ACC112 (cell line): ENCODE data around the gene RSAD2.

Experiments
- H2AFZ ChIP-seq: fragments of 200-600 bp; sonication (generic); one replicate; pipeline ENCODE4 v1.6.0; 2017; ENCODE audit warnings: antibody characterized with exemption, low read length; ENCODE audit not compliant: unreplicated experiment
- H3K27ac ChIP-seq: fragments of 200-600 bp; sonication (generic); 2 replicates; pipeline ENCODE4 v1.5.1; 2014; ENCODE audit warnings: low read depth, mild to moderate bottlenecking, antibody characterized with exemption, low read length, moderate library complexity
- H3K27me3 ChIP-seq: fragments of 200-600 bp; sonication (generic); 2 replicates; pipeline ENCODE4 v1.6.1; 2014; ENCODE audit warnings: mild to moderate bottlenecking, antibody characterized with exemption, low read length, moderate library complexity, mixed read lengths; ENCODE audit not compliant: insufficient read depth
- H3K36me3 ChIP-seq: fragments of 200-600 bp; sonication (generic); 2 replicates; pipeline ENCODE4 v1.6.1; 2016; ENCODE audit warnings: mild to moderate bottlenecking, antibody characterized with exemption, low read length, moderate library complexity, mixed read lengths; ENCODE audit not compliant: insufficient read depth
- H3K4me1 ChIP-seq: fragments of 200-600 bp; sonication (generic); one replicate; pipeline ENCODE4 v1.6.1; 2016; ENCODE audit warnings: low read length, mixed read lengths; ENCODE audit not compliant: insufficient read depth, unreplicated experiment, control insufficient read depth
- H3K4me3 ChIP-seq: fragments of 200-600 bp; sonication (generic); 2 replicates; pipeline ENCODE4 v1.5.1; 2014; ENCODE audit warnings: mild to moderate bottlenecking, low read depth, low read length
- H3K79me2 ChIP-seq: fragments of 200-600 bp; sonication (generic); one replicate; pipeline ENCODE4 v1.6.0; 2016; ENCODE audit warnings: low read length; ENCODE audit not compliant: control insufficient read depth, unreplicated experiment, insufficient read depth

The RSAD2 gene

GRCh38 chr2:6943971-6944370, 66.4 kb downstream of the RSAD2 start:
- Histone ChIP-seq H3K27me3 (no peaks in the 10 kb centered on the region), H3K4me3 (no peak overlapping the region), H3K79me2 (no peaks in the 10 kb centered on the region), H3K4me1 (peaks cover 17% of the 10 kb centered on the region), H3K27ac (no peak overlapping the region), H2AFZ (no peak overlapping the region), H3K36me3 (no peaks in the 10 kb centered on the region)

- Histone ChIP-seq H3K79me2 (no peaks in the 10 kb centered on the region), H3K27me3 (no peaks in the 10 kb centered on the region), H3K4me3 (no peak overlapping the region), H3K4me1 (peaks cover 17% of the 10 kb centered on the region), H3K27ac (no peak overlapping the region), H2AFZ (no peak overlapping the region), H3K36me3 (no peaks in the 10 kb centered on the region)
These were observed 67.0 kb downstream of the RSAD2 start for GRCh38 chr2:6944555-6944954.

GRCh38 chr2:6945087-6945813, 67.7 kb downstream of the RSAD2 start:
- Histone ChIP-seq H3K79me2 (no peaks in the 10 kb centered on the region), H3K27me3 (no peaks in the 10 kb centered on the region), H3K4me3 (no peak overlapping the region), H3K4me1 (peaks cover 17% of the 10 kb centered on the region), H3K27ac (peak overlapping the region; percentile 92), H3K36me3 (no peaks in the 10 kb centered on the region), H2AFZ (peak overlapping the region; percentile 34)

- Histone ChIP-seq H3K4me1 (peaks cover 17% of the 10 kb centered on the region), H3K36me3 (no peaks in the 10 kb centered on the region), H2AFZ (peak overlapping the region; percentile 34), H3K27ac (peak overlapping the region; percentile 92), H3K79me2 (no peaks in the 10 kb centered on the region), H3K27me3 (no peaks in the 10 kb centered on the region), H3K4me3 (no peak overlapping the region)
These were observed 68.2 kb downstream of the RSAD2 start for GRCh38 chr2:6945821-6946220.

- H3K27me3 ChIP-seq, result no peaks in the 10 kb centered on the region
- no peak overlapping the region for H3K4me3 ChIP-seq
- H3K4me1 ChIP-seq, result peaks cover 17% of the 10 kb centered on the region
- no peak overlapping the region for H2AFZ ChIP-seq
- peak overlapping the region; percentile 92 for H3K27ac ChIP-seq
- no peaks in the 10 kb centered on the region for H3K79me2 ChIP-seq
- no peaks in the 10 kb centered on the region for H3K36me3 ChIP-seq
These were observed 69.1 kb downstream of the RSAD2 start for GRCh38 chr2:6946722-6947121.
